ENCODE data around the gene NR3C2.

- TF ChIP-seq POLR2AphosphoS5 (IDR thresholded peaks at IDR 0.05) (peak in 2 of 3 donors; percentile 47 to 49), CTCF (IDR thresholded peaks at IDR 0.05) (no peak)
Observed at GRCh38 chr4:148445071-148445859, 3.1 kb upstream of the NR3C2 start.

All from stomach (tissue), 4 donors.